Mononuclear cell (primary cell): ENCODE results near the gene RHOBTB1. TPM values are rescaled to one million over a fixed set of nuclear protein-coding genes. Genes with fewer than 3 reads are reported as not detected.
"Not testable (repeated sequence)": the region's sequence is repeated elsewhere in the genome, so short reads cannot be mapped to it uniquely, and the experiment has no call there.

Experiments
- H3K27me3 ChIP-seq: 2 replicates; pipeline ENCODE4 v1.6.0; 2011; ENCODE audit warnings: low read length, control low read depth; ENCODE audit not compliant: insufficient read depth
- H3K4me1 ChIP-seq: 2 replicates; pipeline ENCODE4 v1.5.1; 2011; ENCODE audit warnings: mild to moderate bottlenecking, low read length, control low read depth; ENCODE audit not compliant: insufficient read depth
- H3K4me3 ChIP-seq: 2 replicates; pipeline ENCODE4 v1.5.1; 2011; ENCODE audit warnings: mild to moderate bottlenecking, low read length, moderate library complexity
- H3K9me3 ChIP-seq: 2 replicates; pipeline ENCODE4 v1.5.1; 2011; ENCODE audit warnings: low read depth, mild to moderate bottlenecking, control low read depth, low read length
- total RNA-seq: library from RNA; depleted of rRNA; stranded (reverse); fragments of >200 nt; gene quantifications from one replicate; pipeline ENCODE4 v1.2.3, GENCODE V29; 2012

The RHOBTB1 gene
- total RNA-seq, 1 donor: 4.1 TPM

DNA sequence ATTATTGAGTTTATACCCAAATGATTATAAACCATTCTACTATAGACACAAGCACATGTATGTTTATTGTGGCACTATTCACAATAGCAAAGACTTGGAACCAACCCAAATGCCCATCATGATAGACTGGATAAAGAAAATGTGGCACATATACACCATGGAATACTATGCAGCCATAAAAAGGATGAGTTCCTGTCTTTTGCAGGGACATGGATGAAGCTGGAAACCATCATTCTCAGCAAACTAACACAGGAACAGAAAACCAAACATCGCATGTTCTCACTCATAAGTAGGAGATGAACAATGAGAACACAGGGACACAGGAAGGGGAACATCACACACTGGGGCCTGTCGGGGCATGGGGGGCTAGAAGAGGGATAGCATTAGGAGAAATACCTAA lies 28.2 kb upstream of the RHOBTB1 start:
- not testable (repeated sequence) for H3K9me3 ChIP-seq, H3K4me1 ChIP-seq, H3K4me3 ChIP-seq, H3K27me3 ChIP-seq

DNA sequence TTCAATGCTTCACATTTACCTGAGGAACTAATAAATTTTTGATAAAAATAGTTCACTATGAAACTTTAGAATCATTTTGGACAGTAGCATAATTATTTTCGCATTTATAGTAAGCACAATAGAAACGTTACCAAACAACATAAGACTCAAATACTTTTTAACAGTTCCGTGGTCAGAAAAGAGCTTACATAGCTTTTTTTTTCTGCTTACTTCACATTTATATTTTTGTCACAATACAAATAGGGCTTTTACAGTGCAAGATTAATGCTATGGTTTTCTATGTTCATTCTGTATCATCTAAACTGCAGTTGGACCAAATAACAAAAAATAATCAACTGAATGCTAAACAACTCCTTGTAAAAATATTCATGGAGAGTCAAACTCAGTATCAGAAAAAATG lies 26.5 kb upstream of the RHOBTB1 start:
- Histone ChIP-seq H3K27me3 (peaks cover 4% of the 10 kb centered on the region), H3K4me1 (no peaks in the 10 kb centered on the region), H3K9me3 (no peaks in the 10 kb centered on the region), H3K4me3 (no peak overlapping the region)

DNA sequence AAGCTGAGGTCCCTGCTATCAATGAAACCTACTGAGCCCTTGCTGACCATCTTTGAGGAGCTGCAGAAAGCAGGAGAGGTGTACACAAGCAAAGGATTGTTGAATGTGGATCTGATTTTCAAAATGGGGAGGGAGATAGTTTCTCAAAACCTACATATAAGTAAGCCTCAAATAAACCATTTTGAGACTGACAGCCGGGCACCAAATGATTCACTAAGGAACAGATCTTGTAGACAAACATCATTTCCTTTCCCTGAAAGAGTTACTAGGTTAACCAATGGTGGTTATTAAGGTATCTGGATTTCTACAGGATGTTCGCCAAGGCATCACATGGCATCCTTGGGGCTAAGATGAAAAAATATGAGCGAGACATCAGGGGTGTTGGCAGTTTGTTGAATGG lies 24.5 kb upstream of the RHOBTB1 start:
- Histone ChIP-seq H3K4me1 (no peaks in the 10 kb centered on the region), H3K9me3 (no peaks in the 10 kb centered on the region), H3K27me3 (no peaks in the 10 kb centered on the region), H3K4me3 (no peak overlapping the region)

DNA sequence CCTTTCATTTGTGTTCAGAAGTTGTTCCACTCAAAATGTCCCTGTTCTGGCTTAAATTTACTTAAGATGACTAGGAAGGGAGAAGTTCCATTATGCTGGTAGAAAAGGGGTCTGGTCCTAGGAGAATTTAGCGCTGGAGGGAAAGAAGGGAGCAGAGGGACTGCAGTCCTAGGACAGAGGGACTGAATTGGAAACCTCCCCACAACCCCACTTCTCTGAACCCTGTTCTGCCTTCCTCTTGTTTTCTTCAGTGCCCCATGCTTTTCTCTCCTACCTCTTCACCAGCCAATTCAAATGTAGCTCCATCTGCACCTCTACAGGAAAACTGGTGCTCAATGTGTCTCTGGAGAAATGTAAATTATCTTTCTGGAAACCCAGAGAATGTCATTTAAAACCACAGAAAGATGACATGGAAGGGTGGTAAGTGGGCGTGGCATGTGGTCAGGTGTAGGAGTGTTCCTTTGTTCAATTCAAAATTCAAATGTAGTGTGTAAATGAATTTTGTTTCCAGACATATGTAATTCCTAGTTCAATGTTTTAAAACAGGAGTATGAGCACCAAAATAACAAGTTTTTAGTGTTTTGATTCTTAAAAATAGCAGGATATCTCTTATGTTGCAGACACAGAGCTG lies 24.0 kb upstream of the RHOBTB1 start:
- Histone ChIP-seq H3K4me1 (no peaks in the 10 kb centered on the region), H3K27me3 (no peaks in the 10 kb centered on the region), H3K9me3 (no peaks in the 10 kb centered on the region), H3K4me3 (no peak overlapping the region)

DNA sequence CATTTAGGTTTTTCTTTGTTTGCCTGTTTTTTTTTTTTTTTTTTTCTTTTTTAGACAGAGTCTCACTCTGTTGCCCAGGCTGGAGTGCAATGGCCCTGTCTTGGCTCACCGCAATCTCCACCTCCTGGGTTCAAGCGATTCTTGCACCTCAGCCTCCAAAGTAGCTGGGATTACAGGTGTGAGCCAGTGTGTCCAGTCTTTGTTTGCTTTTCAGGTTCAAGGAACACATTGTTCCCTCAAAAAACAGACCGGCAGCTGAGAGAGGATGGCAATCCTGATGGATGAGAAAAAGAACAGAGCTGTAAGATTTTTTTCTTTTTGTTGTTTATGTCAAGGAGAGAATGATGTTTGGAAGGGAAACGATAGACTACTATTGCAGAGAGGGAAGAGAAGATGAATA lies 23.3 kb upstream of the RHOBTB1 start:
- Histone ChIP-seq H3K4me1 (no peaks in the 10 kb centered on the region), H3K9me3 (no peaks in the 10 kb centered on the region), H3K4me3 (no peak overlapping the region), H3K27me3 (no peaks in the 10 kb centered on the region)

DNA sequence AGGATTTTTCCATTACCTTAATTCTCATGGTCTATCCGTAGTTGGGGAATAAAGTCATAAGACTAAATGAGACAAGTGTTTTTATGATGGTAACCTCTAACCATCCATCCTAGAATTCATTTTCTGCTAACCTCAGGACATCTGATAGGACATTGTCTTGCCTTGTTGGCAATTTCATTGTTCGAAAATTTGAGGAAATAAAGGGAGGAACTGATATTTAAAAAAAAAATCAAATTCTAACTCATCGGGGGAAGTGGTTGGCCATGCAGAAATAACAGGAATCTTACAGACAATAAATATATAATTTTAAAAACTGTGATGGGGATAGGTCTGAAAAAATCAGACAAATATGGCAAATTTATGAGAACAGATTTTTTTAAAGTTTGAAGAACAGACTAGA lies 21.7 kb upstream of the RHOBTB1 start:
- Histone ChIP-seq H3K4me3 (no peak overlapping the region), H3K27me3 (no peaks in the 10 kb centered on the region), H3K4me1 (no peaks in the 10 kb centered on the region), H3K9me3 (no peaks in the 10 kb centered on the region)

DNA sequence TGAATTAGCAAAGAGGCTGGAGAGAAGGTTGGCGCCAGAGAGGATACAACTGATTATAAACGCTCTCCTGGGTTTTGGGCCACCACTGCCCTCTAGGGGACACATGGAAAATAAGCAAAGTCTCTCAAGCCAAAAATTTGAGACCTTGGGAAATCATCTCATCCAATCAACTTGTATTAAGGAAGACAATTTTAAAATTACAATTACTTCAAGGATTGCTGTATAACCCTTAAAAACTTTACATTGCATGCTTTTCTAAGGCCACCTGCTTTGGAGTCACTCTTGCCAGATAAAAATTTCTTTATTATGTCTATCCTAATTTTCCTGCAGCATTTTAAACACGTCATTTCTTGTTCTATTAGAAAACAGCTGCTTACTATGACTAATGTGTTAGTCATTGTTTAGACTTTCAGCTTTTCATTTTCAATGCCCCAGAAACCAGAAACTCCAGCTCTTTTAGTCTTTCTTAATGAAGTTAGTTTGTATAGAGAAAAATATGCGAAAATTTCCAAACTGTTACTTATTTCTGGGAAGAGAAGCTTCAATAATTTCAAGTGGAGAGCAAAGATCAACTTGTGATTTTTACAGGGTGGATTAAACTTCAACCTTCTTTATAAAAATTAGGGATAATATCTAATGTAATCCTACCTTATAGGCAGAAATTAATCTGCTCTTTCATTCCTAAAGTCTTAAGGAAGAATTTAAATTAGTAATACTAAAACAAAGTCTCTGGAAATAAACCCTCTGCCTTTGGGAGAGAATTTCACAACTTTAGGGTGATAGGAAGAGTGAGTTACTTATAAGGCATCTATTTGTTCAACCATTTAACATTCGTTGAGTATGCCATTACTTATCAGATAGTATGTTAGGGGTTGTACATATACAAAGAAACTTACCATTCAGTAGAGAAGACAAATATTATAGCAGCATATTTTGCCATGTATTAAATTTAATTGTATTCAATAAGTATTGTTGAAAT lies 20.6 kb upstream of the RHOBTB1 start:
- no peak overlapping the region for H3K4me3 ChIP-seq
- H3K27me3 ChIP-seq: no peaks in the 10 kb centered on the region
- no peaks in the 10 kb centered on the region for H3K4me1 ChIP-seq
- no peaks in the 10 kb centered on the region for H3K9me3 ChIP-seq

DNA sequence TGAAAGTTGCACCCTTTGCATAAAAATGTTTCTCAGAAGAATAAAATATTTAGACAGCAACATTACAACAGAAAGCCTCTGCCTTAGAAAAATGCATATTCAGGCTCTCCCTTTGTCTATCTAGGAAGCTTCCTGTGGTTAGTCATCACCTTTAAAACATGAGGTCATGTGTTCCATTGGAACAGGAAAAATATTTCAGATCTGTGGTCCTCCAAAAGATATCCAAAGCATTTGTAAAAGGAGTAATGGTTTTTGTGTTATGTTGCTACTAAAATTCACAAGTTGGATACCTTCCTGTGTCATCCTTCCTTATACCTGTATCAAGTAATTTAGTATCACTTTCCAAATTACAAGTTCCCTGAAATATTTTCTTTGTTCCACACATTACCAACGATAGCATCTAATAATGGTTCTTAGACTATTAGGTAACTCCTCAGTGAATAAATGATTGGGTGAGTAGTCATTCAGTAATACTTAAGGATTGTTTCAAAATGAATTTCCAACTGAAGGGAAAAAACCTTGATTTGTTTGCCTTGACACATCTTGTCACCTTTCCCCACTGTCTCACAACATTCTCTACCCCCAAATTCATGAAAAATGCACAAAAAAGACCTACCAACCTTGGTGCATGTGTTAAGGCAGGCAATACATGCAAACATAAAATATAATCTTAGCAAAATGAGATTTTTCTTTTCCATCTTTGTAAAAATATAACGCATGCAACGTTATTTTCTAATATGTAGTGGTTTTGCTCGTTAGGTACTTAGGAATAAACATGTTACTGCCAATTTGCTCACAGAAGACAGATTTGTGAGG lies 19.7 kb upstream of the RHOBTB1 start:
- Histone ChIP-seq H3K27me3 (no peaks in the 10 kb centered on the region), H3K4me1 (no peaks in the 10 kb centered on the region), H3K9me3 (no peaks in the 10 kb centered on the region), H3K4me3 (no peak overlapping the region)

DNA sequence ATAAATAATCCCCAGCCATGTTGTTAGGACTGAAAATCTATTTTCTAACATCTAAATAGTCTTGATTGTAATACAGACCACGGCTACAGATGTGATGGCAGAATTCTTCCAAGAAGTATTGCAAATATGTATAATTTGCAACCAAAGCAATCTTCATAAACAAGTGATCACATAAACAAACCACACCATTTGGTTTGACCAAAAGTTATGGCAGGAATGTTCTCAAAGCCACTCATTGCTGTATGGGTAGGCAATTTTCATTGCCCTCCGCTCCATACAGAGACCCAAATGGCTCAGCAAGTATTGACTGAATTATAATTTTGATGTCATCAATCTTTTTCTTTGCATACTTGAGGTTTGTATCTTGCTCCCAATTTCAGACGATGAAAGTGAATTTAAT lies 19.0 kb upstream of the RHOBTB1 start:
- no peaks in the 10 kb centered on the region for H3K27me3 ChIP-seq
- H3K9me3 ChIP-seq: no peaks in the 10 kb centered on the region
- no peak overlapping the region for H3K4me3 ChIP-seq
- H3K4me1 ChIP-seq: no peaks in the 10 kb centered on the region

DNA sequence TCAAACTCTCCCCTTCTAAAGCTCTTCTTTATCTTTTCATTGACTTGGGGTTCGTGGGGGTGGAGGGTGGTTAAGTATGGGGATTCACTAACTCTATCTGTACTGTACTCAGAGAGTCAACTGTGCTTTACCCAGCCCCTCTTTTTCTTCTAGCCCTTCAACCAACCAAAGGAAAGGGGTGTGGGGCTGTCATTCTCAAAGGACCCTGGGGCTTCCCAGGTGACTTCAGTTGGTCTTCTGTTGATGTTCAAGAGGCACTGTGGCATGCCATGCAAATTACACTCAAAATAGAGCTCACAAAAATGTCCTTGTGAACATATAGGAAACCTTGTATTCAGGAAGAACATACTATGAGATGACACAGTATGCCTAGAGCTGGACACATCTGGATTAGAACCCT lies 16.9 kb upstream of the RHOBTB1 start:
- Histone ChIP-seq H3K4me1 (no peaks in the 10 kb centered on the region), H3K9me3 (no peaks in the 10 kb centered on the region), H3K27me3 (no peaks in the 10 kb centered on the region), H3K4me3 (no peak overlapping the region)

DNA sequence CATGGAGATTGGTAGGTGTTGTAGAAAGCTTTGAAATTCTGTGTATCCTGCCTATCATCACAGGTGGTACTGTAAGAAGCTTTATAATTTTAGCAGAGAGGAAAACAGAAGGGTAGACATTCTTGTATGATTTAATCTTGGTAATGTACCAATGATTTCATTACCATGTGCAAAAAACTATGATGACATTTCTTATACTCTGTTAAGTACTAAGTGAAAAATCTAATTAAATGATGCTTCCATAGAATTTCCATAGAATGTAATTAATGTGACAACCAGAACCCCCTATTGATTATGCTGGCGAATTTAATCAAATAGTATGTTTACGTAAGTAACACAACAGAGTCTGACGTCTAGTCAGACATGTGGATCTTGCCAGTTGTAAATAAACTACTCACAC lies 16.0 kb upstream of the RHOBTB1 start:
- H3K4me3 ChIP-seq: no peak overlapping the region
- H3K27me3 ChIP-seq: no peaks in the 10 kb centered on the region
- H3K9me3 ChIP-seq: no peaks in the 10 kb centered on the region
- H3K4me1 ChIP-seq: no peaks in the 10 kb centered on the region

DNA sequence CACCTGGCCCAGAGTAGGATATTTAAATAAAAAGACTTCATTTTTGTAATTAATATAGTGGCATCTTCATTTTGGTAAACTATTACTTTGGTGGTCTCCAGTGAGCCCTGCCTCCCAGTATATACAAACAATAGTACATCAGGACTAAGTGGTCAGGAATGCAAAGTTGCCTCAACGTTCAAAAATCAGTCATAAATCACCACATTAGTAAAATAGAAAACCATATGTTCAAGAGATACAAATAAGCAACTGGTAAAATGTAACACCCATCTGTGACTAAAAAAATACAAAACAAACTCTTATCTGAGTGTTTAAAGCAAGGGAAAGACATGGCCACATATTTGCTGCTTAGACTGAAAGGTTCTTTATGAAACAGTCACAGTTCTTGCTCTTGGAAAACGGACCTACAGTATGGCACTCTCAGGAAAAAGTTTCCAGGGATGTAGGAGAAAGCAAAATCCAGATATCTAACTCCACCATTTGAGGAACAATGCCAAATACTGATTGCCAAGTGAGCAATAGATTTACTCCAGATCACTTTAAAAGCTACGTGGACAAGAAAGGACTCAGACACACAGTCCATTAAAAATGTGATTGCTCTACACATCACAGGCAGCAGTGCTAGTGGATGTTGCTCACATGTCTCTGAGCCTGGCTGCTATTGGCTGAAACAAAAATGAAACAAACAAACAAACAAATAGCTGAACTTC lies 15.1 kb upstream of the RHOBTB1 start:
- Histone ChIP-seq H3K9me3 (no peaks in the 10 kb centered on the region), H3K4me1 (no peaks in the 10 kb centered on the region), H3K27me3 (no peaks in the 10 kb centered on the region), H3K4me3 (no peak overlapping the region)

DNA sequence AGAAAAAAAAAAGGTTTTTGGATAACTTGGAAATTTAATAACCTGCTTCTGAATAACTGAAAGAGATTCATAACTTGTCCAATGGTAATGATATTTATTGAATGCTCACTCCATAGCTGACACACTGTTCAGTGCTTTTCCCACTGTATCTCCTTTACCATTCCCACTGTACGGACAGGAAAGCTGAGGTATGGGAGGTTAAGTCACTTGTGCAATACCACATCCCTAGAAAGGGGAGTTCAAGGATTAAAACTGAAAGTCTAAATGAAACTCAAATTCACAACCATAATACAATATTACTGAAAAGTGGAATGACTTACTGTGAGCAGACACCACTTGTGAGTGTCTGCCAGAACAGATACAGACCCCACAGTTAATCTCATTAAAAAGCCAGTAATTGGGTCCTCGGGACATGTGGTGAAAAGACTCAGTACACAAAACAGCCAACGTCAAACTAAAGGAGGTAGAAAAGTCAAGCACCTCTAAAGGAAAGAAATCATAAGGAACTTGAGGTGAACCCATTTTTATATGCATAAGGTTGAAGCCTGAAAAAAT lies 13.8 kb upstream of the RHOBTB1 start:
- no peaks in the 10 kb centered on the region for H3K27me3 ChIP-seq
- no peak overlapping the region for H3K4me3 ChIP-seq
- no peaks in the 10 kb centered on the region for H3K4me1 ChIP-seq
- no peaks in the 10 kb centered on the region for H3K9me3 ChIP-seq

DNA sequence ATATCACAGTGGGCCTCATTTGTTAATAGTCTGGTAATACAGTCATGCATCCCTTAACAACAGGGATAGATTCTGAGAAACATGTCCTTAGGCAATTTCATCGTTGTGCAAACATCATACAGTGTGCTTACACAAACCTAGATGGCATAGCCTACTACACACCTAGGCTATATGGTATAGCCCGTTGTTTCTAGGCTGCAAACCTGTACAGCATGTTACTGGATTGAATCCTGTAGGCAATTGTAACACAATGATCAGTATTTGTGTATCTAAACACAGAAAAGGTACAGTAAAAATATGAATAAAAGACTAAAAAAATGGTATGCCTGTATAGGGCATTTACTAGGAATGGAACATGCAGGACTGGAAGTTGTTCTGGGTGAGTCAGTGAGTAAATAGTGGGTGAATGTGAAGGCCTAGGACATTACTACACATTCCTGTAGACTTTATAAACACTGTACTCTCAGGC lies 12.0 kb upstream of the RHOBTB1 start:
- H3K9me3 ChIP-seq: no peaks in the 10 kb centered on the region
- H3K4me1 ChIP-seq: no peaks in the 10 kb centered on the region
- no peak overlapping the region for H3K4me3 ChIP-seq
- no peaks in the 10 kb centered on the region for H3K27me3 ChIP-seq
